ENCODE measurements around the gene FAT1.

Gene FAT1

DNA sequence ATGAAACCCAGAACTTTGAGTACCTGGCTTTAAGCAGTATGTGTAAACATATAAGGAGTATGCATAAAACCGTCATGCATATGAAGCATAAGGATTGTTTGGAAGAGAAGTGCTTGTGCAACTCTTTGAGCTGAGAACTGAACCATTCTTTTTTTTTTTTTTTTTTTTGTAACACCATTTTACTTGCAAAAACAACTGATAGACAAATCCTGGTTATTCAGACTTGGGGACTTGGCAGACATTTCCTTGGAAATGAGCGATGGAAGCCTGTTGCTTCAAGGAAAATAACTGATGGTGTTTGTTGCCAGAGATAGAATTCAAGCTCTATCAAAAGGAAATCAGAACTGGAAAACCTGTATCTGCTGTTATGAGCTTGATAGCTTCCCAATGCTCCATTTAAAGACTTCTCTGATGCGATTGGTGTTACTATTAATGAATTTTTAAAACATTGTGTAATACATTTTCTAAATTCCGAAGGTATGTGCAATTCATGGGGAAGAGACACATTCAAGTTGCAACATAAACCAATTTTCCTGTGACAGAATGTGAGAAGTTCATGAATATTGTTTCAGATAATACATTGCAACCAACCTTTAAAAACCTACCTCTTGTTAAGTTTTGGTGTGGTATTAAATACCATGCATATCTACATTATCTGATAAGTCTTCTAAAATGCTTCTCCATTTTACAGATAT lies 47.0 kb upstream of the FAT1 start:
- H2AFZ ChIP-seq (ENCODE audit: low read length), result no peak overlapping the region
- no peak for DNase-seq
- no peaks in the 10 kb centered on the region for H3K9me3 ChIP-seq (replicated peaks; ENCODE audit: insufficient read depth, low read length)

DNA sequence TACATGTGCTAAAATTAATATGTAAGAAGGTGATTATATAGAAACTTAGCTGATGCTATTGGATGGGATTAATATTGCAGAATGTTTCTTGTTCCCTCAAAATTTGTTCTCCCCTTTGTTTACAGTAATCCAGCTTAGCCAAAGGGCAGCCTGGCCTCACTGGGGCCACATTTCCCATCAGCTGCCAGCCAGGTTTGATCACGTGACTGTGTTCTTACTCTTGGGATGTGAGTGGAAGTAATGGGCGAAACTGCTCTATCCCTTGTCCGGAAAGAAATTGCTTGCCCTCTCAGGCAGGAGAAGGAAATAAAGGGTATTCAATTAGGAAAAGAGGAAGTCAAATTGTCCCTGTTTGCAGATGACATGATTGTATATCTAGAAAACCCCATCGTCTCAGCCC lies 44.1 kb upstream of the FAT1 start:
- no peak for DNase-seq
- no peaks in the 10 kb centered on the region for H3K27me3 ChIP-seq (replicated peaks; ENCODE audit: insufficient read depth, low read length)
- no peak overlapping the region for H3K27ac ChIP-seq (ENCODE audit: low read length)
- H3K9me3 ChIP-seq (replicated peaks; ENCODE audit: insufficient read depth, low read length), result no peaks in the 10 kb centered on the region
- no peaks in the 10 kb centered on the region for H3K79me2 ChIP-seq (ENCODE audit: low read length)
- TF ChIP-seq, protein P1, sequence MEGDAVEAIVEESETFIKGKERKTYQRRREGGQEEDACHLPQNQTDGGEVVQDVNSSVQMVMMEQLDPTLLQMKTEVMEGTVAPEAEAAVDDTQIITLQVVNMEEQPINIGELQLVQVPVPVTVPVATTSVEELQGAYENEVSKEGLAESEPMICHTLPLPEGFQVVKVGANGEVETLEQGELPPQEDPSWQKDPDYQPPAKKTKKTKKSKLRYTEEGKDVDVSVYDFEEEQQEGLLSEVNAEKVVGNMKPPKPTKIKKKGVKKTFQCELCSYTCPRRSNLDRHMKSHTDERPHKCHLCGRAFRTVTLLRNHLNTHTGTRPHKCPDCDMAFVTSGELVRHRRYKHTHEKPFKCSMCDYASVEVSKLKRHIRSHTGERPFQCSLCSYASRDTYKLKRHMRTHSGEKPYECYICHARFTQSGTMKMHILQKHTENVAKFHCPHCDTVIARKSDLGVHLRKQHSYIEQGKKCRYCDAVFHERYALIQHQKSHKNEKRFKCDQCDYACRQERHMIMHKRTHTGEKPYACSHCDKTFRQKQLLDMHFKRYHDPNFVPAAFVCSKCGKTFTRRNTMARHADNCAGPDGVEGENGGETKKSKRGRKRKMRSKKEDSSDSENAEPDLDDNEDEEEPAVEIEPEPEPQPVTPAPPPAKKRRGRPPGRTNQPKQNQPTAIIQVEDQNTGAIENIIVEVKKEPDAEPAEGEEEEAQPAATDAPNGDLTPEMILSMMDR (IDR thresholded peaks at IDR 0.05; ENCODE audit: low read length), result no peak
- TF ChIP-seq EZH2 (optimal IDR thresholded peaks at IDR 0.05; ENCODE audit: low read depth, low read length) (no peak), EZH2phosphoT487 (IDR thresholded peaks at IDR 0.05; ENCODE audit: low read length) (no peak)
- H3K4me1 ChIP-seq (ENCODE audit: low read length), result no peaks in the 10 kb centered on the region
- H3K9me2 ChIP-seq (replicated peaks; ENCODE audit: insufficient read depth, low read length), result no peaks in the 10 kb centered on the region
- H3F3A ChIP-seq (ENCODE audit: insufficient read depth, low read length), result no peaks in the 10 kb centered on the region
- H4K20me1 ChIP-seq (ENCODE audit: insufficient read depth, low read length), result no peaks in the 10 kb centered on the region
- H3K4me2 ChIP-seq (ENCODE audit: low read depth, low read length), result no peak overlapping the region
- no peak overlapping the region for H3K4me3 ChIP-seq (ENCODE audit: low read length)
- no peak overlapping the region for H2AFZ ChIP-seq (ENCODE audit: low read length)
- H3K9ac ChIP-seq (ENCODE audit: low read length), result no peak overlapping the region
- H3K36me3 ChIP-seq (replicated peaks; ENCODE audit: insufficient read depth, low read length), result no peaks in the 10 kb centered on the region

More for the DNA sequence above, 47.0 kb upstream of the FAT1 start:
- Histone ChIP-seq H3K27ac (ENCODE audit: low read length) (no peak overlapping the region), H4K20me1 (ENCODE audit: insufficient read depth, low read length) (no peaks in the 10 kb centered on the region), H3K9ac (ENCODE audit: low read length) (no peak overlapping the region), H3K4me3 (ENCODE audit: low read length) (no peak overlapping the region), H3K27me3 (replicated peaks; ENCODE audit: insufficient read depth, low read length) (no peaks in the 10 kb centered on the region), H3K4me2 (ENCODE audit: low read depth, low read length) (no peak overlapping the region), H3K4me1 (ENCODE audit: low read length) (no peaks in the 10 kb centered on the region), H3K9me2 (replicated peaks; ENCODE audit: insufficient read depth, low read length) (no peaks in the 10 kb centered on the region), H3K36me3 (replicated peaks; ENCODE audit: insufficient read depth, low read length) (no peaks in the 10 kb centered on the region), H3F3A (ENCODE audit: insufficient read depth, low read length) (no peaks in the 10 kb centered on the region), H3K79me2 (ENCODE audit: low read length) (no peaks in the 10 kb centered on the region)
- no peak for TF ChIP-seq EZH2phosphoT487 (IDR thresholded peaks at IDR 0.05; ENCODE audit: low read length)

DNA sequence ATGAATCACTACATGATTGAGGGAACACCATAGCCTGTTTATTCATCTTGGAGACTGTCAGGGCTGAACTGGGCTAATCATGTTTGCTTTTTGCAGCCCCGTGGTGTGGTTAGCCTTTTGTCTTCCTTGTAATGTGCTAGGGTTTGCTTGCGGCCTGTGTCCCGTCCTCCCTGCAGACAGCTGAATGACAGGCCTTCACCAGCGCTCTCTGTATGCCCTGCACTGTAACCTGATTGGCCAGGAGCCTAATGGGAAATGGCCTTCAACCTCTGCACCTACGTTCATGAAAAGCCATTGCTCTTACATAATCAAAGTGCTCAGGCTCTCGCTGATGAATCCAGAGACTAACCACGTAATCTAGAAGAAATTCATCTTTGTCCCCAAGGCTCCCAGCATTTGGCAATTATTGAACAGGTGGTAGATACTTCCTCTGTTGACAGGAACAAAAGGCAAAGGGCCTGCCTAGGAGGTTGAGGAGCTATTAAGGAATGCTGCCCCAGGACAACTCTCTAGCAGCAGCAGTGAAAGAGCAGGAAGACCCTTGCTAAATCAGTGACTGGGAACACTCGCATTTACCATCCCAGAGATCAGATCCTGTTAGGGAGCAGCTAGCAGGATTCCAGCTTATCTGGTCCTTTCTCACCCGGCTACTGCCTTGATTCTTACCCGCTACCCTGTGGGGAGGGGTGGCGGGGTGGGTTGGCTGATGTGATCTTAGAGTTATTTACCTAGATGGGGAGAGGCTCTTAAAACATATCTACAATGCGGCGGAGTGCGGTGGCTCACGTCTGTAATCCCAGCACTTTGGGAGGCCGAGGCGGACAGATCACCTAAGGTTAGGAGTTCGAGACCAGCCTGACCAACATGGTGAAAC lies 42.3 kb upstream of the FAT1 start:
- Histone ChIP-seq H3K9me2 (replicated peaks; ENCODE audit: insufficient read depth, low read length) (no peaks in the 10 kb centered on the region), H2AFZ (ENCODE audit: low read length) (no peak overlapping the region), H3F3A (ENCODE audit: insufficient read depth, low read length) (no peaks in the 10 kb centered on the region), H3K79me2 (ENCODE audit: low read length) (no peaks in the 10 kb centered on the region), H3K9me3 (replicated peaks; ENCODE audit: insufficient read depth, low read length) (no peaks in the 10 kb centered on the region), H4K20me1 (ENCODE audit: insufficient read depth, low read length) (no peaks in the 10 kb centered on the region), H3K4me3 (ENCODE audit: low read length) (no peak overlapping the region), H3K27ac (ENCODE audit: low read length) (no peak overlapping the region), H3K27me3 (replicated peaks; ENCODE audit: insufficient read depth, low read length) (no peaks in the 10 kb centered on the region), H3K36me3 (replicated peaks; ENCODE audit: insufficient read depth, low read length) (no peaks in the 10 kb centered on the region), H3K4me2 (ENCODE audit: low read depth, low read length) (no peak overlapping the region), H3K9ac (ENCODE audit: low read length) (no peak overlapping the region), H3K4me1 (ENCODE audit: low read length) (no peaks in the 10 kb centered on the region)
- no peak for DNase-seq
- TF ChIP-seq EZH2phosphoT487 (IDR thresholded peaks at IDR 0.05; ENCODE audit: low read length) (no peak), EZH2 (optimal IDR thresholded peaks at IDR 0.05; ENCODE audit: low read depth, low read length) (no peak)
- TF ChIP-seq, protein P1 (IDR thresholded peaks at IDR 0.05; ENCODE audit: low read length), result no peak
